Panc1 (cell line): Measurements from ENCODE around the gene ATP2B2. TPM values are rescaled to one million over a fixed set of nuclear protein-coding genes. Genes with fewer than 3 reads are reported as not detected.

Source experiments
- ATAC-seq: fragments of 200-7000 bp; cut with Tn5 transposase; 2 replicates; pipeline ENCODE4 v1.9.1; 2020; ENCODE audit warnings: mild to moderate bottlenecking, moderate library complexity
- BruUV-seq: library from RNA; stranded (reverse); fragments of 400-500 nt; replicated peaks from 2 replicates; lab custom pipeline; 2021; lab: Mats Ljungman, UMichigan
- CTCF ChIA-PET: fragments of 300-600 bp; sonication (Branson Sonifier 250); formaldehyde crosslinking; loops from one replicate; lab custom pipeline; 2022; ENCODE audit warnings: antibody characterized with exemption; lab: Charles Lee
- POLR2A ChIA-PET: fragments of 300-600 bp; sonication (Branson Sonifier 250); formaldehyde crosslinking; loops from one replicate; lab custom pipeline; 2022; ENCODE audit warnings: antibody characterized with exemption; lab: Charles Lee
- DNase-seq: peaks from one replicate; pipeline ENCODE4 v3.0.0-alpha.2; 2010; ENCODE audit warnings: low read depth, low spot score
- H3K27ac ChIP-seq: 2 replicates; pipeline ENCODE4 v1.5.1; 2011; ENCODE audit warnings: mild to moderate bottlenecking, low read length, inconsistent platforms
- H3K27me3 ChIP-seq: fragments of 200-500 bp; sonication (Bioruptor generic); 2 replicates; pipeline ENCODE4 v1.6.0; 2014; ENCODE audit warnings: low read length, inconsistent platforms; ENCODE audit not compliant: control insufficient read depth, insufficient read depth
- H3K36me3 ChIP-seq: fragments of 200-500 bp; sonication (Bioruptor generic); 2 replicates; pipeline ENCODE4 v1.5.1; 2014; ENCODE audit warnings: inconsistent platforms, mild to moderate bottlenecking, low read length, moderate library complexity; ENCODE audit not compliant: control insufficient read depth, insufficient read depth
- H3K4me1 ChIP-seq: 2 replicates; pipeline ENCODE4 v1.5.1; 2011; ENCODE audit warnings: inconsistent platforms, mild to moderate bottlenecking, low read length, moderate library complexity; ENCODE audit not compliant: control insufficient read depth, insufficient read depth
- H3K4me3 ChIP-seq, 2 experiments: 2 replicates each; pipeline ENCODE4 v1.5.1; 2011 to 2012; ENCODE audit warnings: low read depth in 2 of 2, low read length in 2 of 2, mild to moderate bottlenecking in 2 of 2, inconsistent platforms in 1 of 2, moderate library complexity in 1 of 2
- H3K9me3 ChIP-seq: fragments of 200-500 bp; sonication (Bioruptor generic); 2 replicates; pipeline ENCODE4 v1.5.1; 2014; ENCODE audit warnings: low read depth, mild to moderate bottlenecking, inconsistent platforms, low read length, moderate library complexity; ENCODE audit not compliant: control insufficient read depth, insufficient read depth
- CTCF ChIP-seq: fragments of 450-650 bp; IDR thresholded peaks from 2 replicates; pipeline ENCODE4 v1.5.1; 2017; ENCODE audit warnings: mild to moderate bottlenecking
- POLR2AphosphoS5 ChIP-seq: IDR thresholded peaks from 2 replicates; pipeline ENCODE4 v1.6.1; 2012; ENCODE audit warnings: mild to moderate bottlenecking, low read depth, low read length, moderate library complexity
- REST ChIP-seq, 2 experiments: IDR thresholded peaks; 2 replicates each; pipeline ENCODE4 v1.6.1; 2011 to 2012; ENCODE audit warnings: low read depth in 2 of 2, control low read depth in 1 of 2, low read length in 1 of 2, mild to moderate bottlenecking in 1 of 2, moderate library complexity in 1 of 2; ENCODE audit not compliant: insufficient read depth in 1 of 2
- SIN3A ChIP-seq: IDR thresholded peaks from 2 replicates; pipeline ENCODE4 v1.6.1; 2012; ENCODE audit warnings: low read depth, mild to moderate bottlenecking, low read length, moderate library complexity, borderline replicate concordance; ENCODE audit not compliant: insufficient read depth
- TCF7L2 ChIP-seq: IDR thresholded peaks from 2 replicates; pipeline ENCODE4 v1.6.1; 2011; ENCODE audit warnings: mild to moderate bottlenecking, low read depth, low read length, inconsistent platforms
- in situ Hi-C: cut with HindIII; loops from 2 replicates; pipeline ENCODE4 v1.10.0; 2016; ENCODE audit warnings: low sequenced_read_pairs, low pct_unique_long_range_greater_than_20kb
- intact Hi-C: fragments of 100-400 bp; cut with micrococcal nuclease; formaldehyde crosslinking; loops from one replicate; pipeline ENCODE4 v1.10.0; 2022; ENCODE audit not compliant: unreplicated experiment
- total RNA-seq: library from RNA; stranded (reverse); gene quantifications from one replicate; pipeline ENCODE4 v1.2.1, GENCODE V29; 2021; ENCODE audit not compliant: unreplicated experiment

The ATP2B2 gene
- total RNA-seq, 1 experiment from 2014 or later, result not detected

GRCh38 chr3:10462641-10463532 lies 42.5 kb downstream of the ATP2B2 start:
- ChIA-PET CTCF (no interaction called here), POLR2A (no interaction called here)
- no peak overlapping the region for H3K4me3 ChIP-seq
- no peaks in the 10 kb centered on the region for H3K4me1 ChIP-seq
- DNase-seq, result no peak
- TF ChIP-seq SIN3A (no peak), CTCF (no peak), POLR2AphosphoS5 (no peak), TCF7L2 (no peak), REST (IDR thresholded peaks at IDR 0.05; ENCODE audit: insufficient read depth in 1 of 2, low read depth in 2 of 2, low read length in 1 of 2) (no peak)
- H3K27ac ChIP-seq, result no peak overlapping the region
- intact Hi-C loops (no loop called here), in situ Hi-C loops (no loop called here)
- no peaks in the 10 kb centered on the region for H3K27me3 ChIP-seq
- no TSS peak for BruUV-seq
- no peaks in the 10 kb centered on the region for H3K9me3 ChIP-seq
- H3K36me3 ChIP-seq, result no peaks in the 10 kb centered on the region
- no peak for ATAC-seq

GRCh38 chr3:10460951-10461545 lies 44.3 kb downstream of the ATP2B2 start:
- no peak for TF ChIP-seq TCF7L2
- no peak for TF ChIP-seq CTCF
- no peak for TF ChIP-seq REST (IDR thresholded peaks at IDR 0.05; ENCODE audit: insufficient read depth in 1 of 2, low read depth in 2 of 2, low read length in 1 of 2)
- TF ChIP-seq SIN3A, result no peak
- TF ChIP-seq POLR2AphosphoS5, result no peak
- no peaks in the 10 kb centered on the region for H3K9me3 ChIP-seq
- no peak overlapping the region for H3K27ac ChIP-seq
- in situ Hi-C loops (no loop called here), intact Hi-C loops (no loop called here)
- ChIA-PET POLR2A (no interaction called here), CTCF (no interaction called here)
- no peaks in the 10 kb centered on the region for H3K27me3 ChIP-seq
- BruUV-seq, result no TSS peak
- no peak for DNase-seq
- H3K4me3 ChIP-seq, result no peak overlapping the region
- no peaks in the 10 kb centered on the region for H3K36me3 ChIP-seq
- ATAC-seq, result no peak
- H3K4me1 ChIP-seq, result no peaks in the 10 kb centered on the region
